Measurements from ENCODE around the gene MIOS. TPM values are rescaled to one million over a fixed set of nuclear protein-coding genes. Genes with fewer than 3 reads are reported as not detected.
A peak's percentile ranks its signal among the peaks of the same experiment; 100 is the strongest.

The MIOS gene
- total and polyA plus RNA-seq, 2 of the 8 experiments (the other 6 are each of a cell fraction or from before 2014, with no cell fraction given): 15.5 to 50.7 TPM

- TF ChIP-seq ATF2 (IDR thresholded peaks at IDR 0.05; ENCODE audit: low read length): no peak
- no peak for TF ChIP-seq SAP30 (IDR thresholded peaks at IDR 0.05; ENCODE audit: insufficient read depth, insufficient replicate concordance, low read length)
- TF ChIP-seq POU5F1 (IDR thresholded peaks at IDR 0.05; ENCODE audit: low read depth, low read length): no peak
- no peak for TF ChIP-seq HDAC6 (IDR thresholded peaks at IDR 0.05; ENCODE audit: low read depth, low read length)
- no peak for TF ChIP-seq NRF1 (IDR thresholded peaks at IDR 0.05; ENCODE audit: low read depth, low read length)
- TF ChIP-seq NANOG (IDR thresholded peaks at IDR 0.05; ENCODE audit: insufficient read depth, low read depth, low read length, poor library complexity, severe bottlenecking): no peak
- TF ChIP-seq CEBPB (IDR thresholded peaks at IDR 0.05; ENCODE audit: low read depth, low read length): peak; percentile 79
- TF ChIP-seq KDM5A (IDR thresholded peaks at IDR 0.05; ENCODE audit: low read length): no peak
- no peak for TF ChIP-seq USF2 (IDR thresholded peaks at IDR 0.05; ENCODE audit: low read length)
- no peak for TF ChIP-seq CTBP2 (IDR thresholded peaks at IDR 0.05; ENCODE audit: borderline replicate concordance, insufficient read depth, insufficient read length, low read length)
- peak; percentile 70 for TF ChIP-seq TEAD4 (IDR thresholded peaks at IDR 0.05; ENCODE audit: low read depth, low read length)
- TF ChIP-seq POLR2A (IDR thresholded peaks at IDR 0.05; ENCODE audit: control extremely low read depth in 1 of 2, low read depth in 2 of 2, low read length in 2 of 2): no peak
- TF ChIP-seq BCL11A (IDR thresholded peaks at IDR 0.05; ENCODE audit: low read depth in 2 of 2, low read length in 2 of 2): no peak
- TF ChIP-seq EGR1 (IDR thresholded peaks at IDR 0.05; ENCODE audit: borderline replicate concordance, low read depth, low read length): no peak
- no peak for TF ChIP-seq POLR2AphosphoS5 (IDR thresholded peaks at IDR 0.05; ENCODE audit: low read depth, low read length)
- no peak for TF ChIP-seq SP2 (IDR thresholded peaks at IDR 0.05; ENCODE audit: low read length)
- TF ChIP-seq RNF2 (IDR thresholded peaks at IDR 0.05; ENCODE audit: borderline replicate concordance, low read depth, low read length, missing control alignments, poor library complexity, severe bottlenecking): no peak
- TF ChIP-seq ATF3 (IDR thresholded peaks at IDR 0.05; ENCODE audit: insufficient read depth, low read depth, low read length): no peak
- TF ChIP-seq GABPA (IDR thresholded peaks at IDR 0.05; ENCODE audit: borderline replicate concordance, insufficient read depth, low read length): no peak
- TF ChIP-seq HDAC2 (IDR thresholded peaks at IDR 0.05; ENCODE audit: borderline replicate concordance in 1 of 2, low read depth in 2 of 2, low read length in 2 of 2): no peak
- TF ChIP-seq TAF7 (optimal IDR thresholded peaks at IDR 0.05; ENCODE audit: borderline replicate concordance, low read depth, low read length): no peak
Observed at GRCh38 chr7:7653593-7654187, 87.0 kb downstream of the MIOS start (continued).

Measured in H1 (cell line).